Right lobe of liver (tissue), 6 donors: Measurements from ENCODE around the gene SNAPC5. TPM values are rescaled to one million over a fixed set of nuclear protein-coding genes. Genes with fewer than 3 reads are reported as not detected.
A peak's percentile ranks its signal among the peaks of the same experiment; 100 is the strongest.

Experiments
- ATAC-seq, 4 donors: fragments of 200-7000 bp; cut with Tn5 transposase; one replicate each; pipeline ENCODE4 v1.9.1; 2020; ENCODE audit warnings: mild to moderate bottlenecking in 4 of 4, moderate library complexity in 4 of 4
- DNase-seq, 3 donors: peaks; one replicate each; pipeline ENCODE4 v3.0.0-alpha.2; 2020
- H3K27ac ChIP-seq, 3 donors: fragments of 200-600 bp; one replicate each; pipeline ENCODE4 v1.8.0; 2022
- H3K27me3 ChIP-seq, 2 donors: fragments of 200-600 bp; one replicate each; pipeline ENCODE4 v1.8.0; 2022
- H3K36me3 ChIP-seq, 4 donors: fragments of 200-600 bp; sonication (generic) in 1 of 4; one replicate each; pipeline versions ENCODE4 v1.5.1 to v1.8.0; 2017 to 2022; ENCODE audit warnings: control low read depth in 1 of 4
- H3K4me1 ChIP-seq, 4 donors: fragments of 200-600 bp; sonication (generic) in 1 of 4; one replicate each; pipeline versions ENCODE4 v1.5.1 to v1.8.0; 2017 to 2022; ENCODE audit warnings: control low read depth in 1 of 4
- H3K4me3 ChIP-seq, 3 donors: fragments of 200-600 bp; one replicate each; pipeline ENCODE4 v1.8.0; 2022
- H3K9me3 ChIP-seq, 4 donors: fragments of 200-600 bp; sonication (generic) in 1 of 4; one replicate each; pipeline versions ENCODE4 v1.5.1 to v1.8.0; 2017 to 2022; ENCODE audit warnings: control low read depth in 1 of 4
- CTCF ChIP-seq, 4 donors: fragments of 200-600 bp in 3 of 4; fragments of 450-650 bp in 1 of 4; IDR thresholded peaks; one replicate each; pipeline versions ENCODE4 v1.5.1 to v1.8.0; 2016 to 2022; ENCODE audit warnings: antibody characterized with exemption in 4 of 4, mild to moderate bottlenecking in 2 of 4
- POLR2A ChIP-seq: fragments of 450-650 bp; IDR thresholded peaks from one replicate; pipeline ENCODE4 v1.6.1; 2017; ENCODE audit warnings: antibody characterized with exemption, mild to moderate bottlenecking
- WGBS: methylation state at CpG from one replicate; pipeline ENCODE4 v1.1.6; 2018; ENCODE audit warnings: low coverage, low lambda C conversion rate; ENCODE audit not compliant: insufficient coverage; ENCODE audit errors: missing lambda C conversion rate; 5-methylcytosine and 5-hydroxymethylcytosine counted together
- intact Hi-C, 2 donors: fragments of 100-400 bp; cut with DNase I; formaldehyde crosslinking; loops; one replicate each; pipeline versions ENCODE4 v1.11.2 to v1.14.1; 2022
- total RNA-seq, 6 experiments: library from RNA; depleted of rRNA in 2 of 6; stranded (reverse); fragments of >200 nt in 2 of 6; fragmentation: NEBNext Ultra II Directional in 3 of 6; extraction: Animal tissue kit (Norgen Biotek cat#: 25700) in 3 of 6; gene quantifications; one replicate each; pipeline versions ENCODE4 v1.1.0 to v1.2.4, GENCODE V29; 2016 to 2023
- donor health status: DM: no; HTN: yes; CAD: no.
- donor health status: DM: no; HTN: no; CAD: no.
- donor health status: DM: no; HTN: no; CAD: no.
- donor health status: DM: no; HTN: yes; CAD: no.
- donor health status: DM: no; HTN: yes; CAD: no.

SNAPC5 gene
- total RNA-seq, 6 experiments from 2014 or later, result 11.8 to 23.1 (median 16.2) TPM

- peak overlapping the region in 2 of 3 donors; percentile 49 to 89 for H3K27ac ChIP-seq
- intact Hi-C loops, result no loop called here
- no peaks in the 10 kb centered on the region for H3K27me3 ChIP-seq
- peak overlapping the region in 2 of 3 donors; percentile 33 to 43 for H3K4me3 ChIP-seq
- TF ChIP-seq POLR2A (no peak), CTCF (IDR thresholded peaks at IDR 0.05) (no peak)
- H3K36me3 ChIP-seq, result peaks cover 0 to 40% (median 11%) of the 10 kb centered on the region in 4 donors
- H3K4me1 ChIP-seq, result peaks cover 0 to 72% (median 29%) of the 10 kb centered on the region in 4 donors
- H3K9me3 ChIP-seq, result no peaks in the 10 kb centered on the region
- ATAC-seq, result peak; percentile 4 to 32 (median 12)
- DNase-seq, result no peak
- whole genome bisulfite sequencing, result 25% methylated on average over 3 of the region's 5 CpGs
These were observed 9.0 kb downstream of the SNAPC5 start for GRCh38 chr15:66488525-66488924.

GRCh38 chr15:66486887-66487286, 10.7 kb downstream of the SNAPC5 start:
- TF ChIP-seq CTCF (IDR thresholded peaks at IDR 0.05), result no peak
- TF ChIP-seq POLR2A, result no peak
- Histone ChIP-seq H3K27me3 (no peaks in the 10 kb centered on the region), H3K9me3 (no peaks in the 10 kb centered on the region), H3K4me3 (peak overlapping the region in 2 of 3 donors; percentile 33 to 43), H3K27ac (peak overlapping the region in 2 of 3 donors; percentile 49 to 89), H3K4me1 (peaks cover 0 to 82% (median 35%) of the 10 kb centered on the region in 4 donors), H3K36me3 (peaks cover 0 to 23% (median 8%) of the 10 kb centered on the region in 4 donors)
- DNase-seq (peak in 2 of 3 donors; percentile 71 to 86), ATAC-seq (peak; percentile 15 to 61 (median 56))
- intact Hi-C loops, result no loop called here
- 26% methylated on average over 3 of the region's 3 CpGs for WGBS

GRCh38 chr15:66484539-66485112, 12.9 kb downstream of the SNAPC5 start:
- WGBS, result 54% methylated on average over 3 of the region's 5 CpGs
- Histone ChIP-seq H3K4me3 (peak overlapping the region in 2 of 3 donors; percentile 5 to 43), H3K27me3 (no peaks in the 10 kb centered on the region), H3K36me3 (peaks cover 0 to 4% (median under 1%) of the 10 kb centered on the region in 4 donors), H3K9me3 (no peaks in the 10 kb centered on the region), H3K4me1 (peaks cover 0 to 72% (median 36%) of the 10 kb centered on the region in 4 donors), H3K27ac (peak overlapping the region in 2 of 3 donors; percentile 7 to 89)
- TF ChIP-seq POLR2A (no peak), CTCF (IDR thresholded peaks at IDR 0.05) (no peak)
- ATAC-seq, result peak; percentile 20 to 56 (median 49)
- peak in 2 of 3 donors; percentile 80 to 85 for DNase-seq
- intact Hi-C loops, result no loop called here

DNA sequence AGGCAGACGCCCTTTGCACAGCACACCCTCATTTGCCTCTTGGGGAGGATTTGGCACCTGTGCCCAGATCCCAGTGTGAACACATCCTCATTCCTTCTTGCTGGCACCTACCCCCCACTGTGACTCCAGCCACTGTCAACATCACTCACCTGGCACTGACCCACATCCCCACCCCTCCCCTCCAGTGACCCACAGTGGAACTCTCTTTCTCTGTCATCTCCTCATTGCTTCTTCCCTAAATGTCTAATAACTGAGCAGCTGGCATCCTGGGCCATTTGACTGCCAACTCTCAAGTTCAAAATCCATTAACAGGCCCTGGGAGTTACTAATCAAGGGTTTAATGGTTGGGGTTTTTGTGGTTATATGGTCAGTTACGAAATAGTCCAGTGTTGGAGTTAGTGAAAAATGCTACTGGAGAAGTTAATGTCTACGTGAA, 14.4 kb downstream of the SNAPC5 start:
- no peak overlapping the region for H3K4me3 ChIP-seq
- H3K36me3 ChIP-seq, result no peaks in the 10 kb centered on the region
- intact Hi-C loops, result no loop called here
- peaks cover 0 to 57% (median 29%) of the 10 kb centered on the region in 4 donors for H3K4me1 ChIP-seq
- peak; percentile 86 to 97 (median 95) for DNase-seq
- 20% methylated on average over 2 of the region's 3 CpGs for WGBS
- H3K9me3 ChIP-seq, result no peaks in the 10 kb centered on the region
- ATAC-seq, result peak; percentile 79 to 89 (median 86)
- H3K27ac ChIP-seq, result peak overlapping the region in 2 of 3 donors; percentile 69 to 89
- no peaks in the 10 kb centered on the region for H3K27me3 ChIP-seq
- TF ChIP-seq CTCF (IDR thresholded peaks at IDR 0.05) (no peak), POLR2A (no peak)
